LNCaP clone FGC (cell line): Measurements from ENCODE around the gene PI4KA.

Experiments
- DNase-seq: peaks from one replicate; pipeline ENCODE4 v3.0.0-alpha.2; 2011; ENCODE audit warnings: low read depth
- H3K4me3 ChIP-seq: 2 replicates; pipeline ENCODE4 v1.5.1; 2011; ENCODE audit warnings: mild to moderate bottlenecking, low read depth, low read length, control low read depth
- CTCF ChIP-seq: IDR thresholded peaks from 2 replicates; pipeline ENCODE4 v1.5.1; 2012; ENCODE audit warnings: mild to moderate bottlenecking; ENCODE audit not compliant: control insufficient read depth, insufficient read depth; ENCODE audit errors: extremely low read depth

Gene PI4KA

GRCh38 chr22:20885017-20885556, 26.5 kb upstream of the PI4KA start:
- DNase-seq: no peak
- H3K4me3 ChIP-seq: no peak overlapping the region
- TF ChIP-seq CTCF: no peak

- no peak overlapping the region for H3K4me3 ChIP-seq
- DNase-seq: no peak
- no peak for TF ChIP-seq CTCF
Measured at GRCh38 chr22:20884454-20884853, 25.8 kb upstream of the PI4KA start.

GRCh38 chr22:20882855-20883254, 24.2 kb upstream of the PI4KA start:
- no peak for DNase-seq
- no peak for TF ChIP-seq CTCF
- H3K4me3 ChIP-seq: no peak overlapping the region

- TF ChIP-seq CTCF: no peak
- H3K4me3 ChIP-seq: no peak overlapping the region
- DNase-seq: no peak
Measured at GRCh38 chr22:20881869-20882815, 23.5 kb upstream of the PI4KA start.

GRCh38 chr22:20881231-20881630, 22.6 kb upstream of the PI4KA start:
- H3K4me3 ChIP-seq: no peak overlapping the region
- no peak for TF ChIP-seq CTCF
- no peak for DNase-seq

GRCh38 chr22:20877715-20878114, 19.1 kb upstream of the PI4KA start:
- no peak for TF ChIP-seq CTCF
- no peak overlapping the region for H3K4me3 ChIP-seq
- no peak for DNase-seq

- no peak for TF ChIP-seq CTCF
- DNase-seq: no peak
- H3K4me3 ChIP-seq: no peak overlapping the region
Measured at GRCh38 chr22:20875296-20875695, 16.7 kb upstream of the PI4KA start.
